Astrocyte of the spinal cord (primary cell): ENCODE results near the gene KHDRBS1.
"Not testable (repeated sequence)": the region's sequence is repeated elsewhere in the genome, so short reads cannot be mapped to it uniquely, and the experiment has no call there.

ENCODE experiments used
- DNase-seq: peaks from one replicate; pipeline ENCODE4 v3.0.0; 2011; ENCODE audit warnings: low read depth, low spot score
- H3K4me3 ChIP-seq: 2 replicates; pipeline ENCODE4 v1.5.1; 2011; ENCODE audit warnings: low read depth, mild to moderate bottlenecking, low read length, moderate library complexity
- CTCF ChIP-seq: IDR thresholded peaks from 2 replicates; pipeline ENCODE4 v1.5.1; 2012; ENCODE audit warnings: low read depth, mild to moderate bottlenecking, low read length, inconsistent platforms
- in situ Hi-C: cut with HindIII; loops from 2 replicates; pipeline ENCODE4 v1.10.0; 2017; ENCODE audit warnings: low sequenced_read_pairs

KHDRBS1 gene

GRCh38 chr1:32056598-32056997 lies 42.9 kb downstream of the KHDRBS1 start:
- DNase-seq = no peak
- in situ Hi-C loops = no loop called here
- TF ChIP-seq CTCF = no peak
- no peak overlapping the region for H3K4me3 ChIP-seq

GRCh38 chr1:32060914-32061313 lies 47.2 kb downstream of the KHDRBS1 start:
- no peak for TF ChIP-seq CTCF
- in situ Hi-C loops = no loop called here
- no peak for DNase-seq
- H3K4me3 ChIP-seq = no peak overlapping the region

GRCh38 chr1:32062867-32063230 lies 49.2 kb downstream of the KHDRBS1 start:
- no peak for DNase-seq
- TF ChIP-seq CTCF = no peak
- in situ Hi-C loops = no loop called here
- no peak overlapping the region for H3K4me3 ChIP-seq

GRCh38 chr1:32063261-32063681 lies 49.6 kb downstream of the KHDRBS1 start:
- TF ChIP-seq CTCF = peak; percentile 57
- peak; percentile 74 for DNase-seq
- no peak overlapping the region for H3K4me3 ChIP-seq
- in situ Hi-C loops = no loop called here

GRCh38 chr1:32065613-32066488 lies 52.2 kb downstream of the KHDRBS1 start:
- in situ Hi-C loops, DNase-seq, H3K4me3 ChIP-seq: not testable (repeated sequence)

GRCh38 chr1:32066489-32066873 lies 52.8 kb downstream of the KHDRBS1 start:
- in situ Hi-C loops = no loop called here
- no peak for TF ChIP-seq CTCF
- DNase-seq = peak; percentile 67
- H3K4me3 ChIP-seq = no peak overlapping the region

- no peak overlapping the region for H3K4me3 ChIP-seq
- in situ Hi-C loops = no loop called here
- peak; percentile 62 for DNase-seq
- TF ChIP-seq CTCF = no peak
Measured at GRCh38 chr1:32068957-32069588, 55.4 kb downstream of the KHDRBS1 start.
